Tibial nerve (tissue), 4 donors: Measurements from ENCODE around the gene KSR2. TPM values are rescaled to one million over a fixed set of nuclear protein-coding genes. Genes with fewer than 3 reads are reported as not detected.
"Not testable (repeated sequence)": the region's sequence is repeated elsewhere in the genome, so short reads cannot be mapped to it uniquely, and the experiment has no call there.

Source experiments
- DNase-seq, 2 donors: peaks; one replicate each; pipeline ENCODE4 v3.0.0-alpha.2; 2019; ENCODE audit warnings: low spot score in 2 of 2
- H3K27ac ChIP-seq, 4 donors: fragments of 200-600 bp; sonication (generic) in 3 of 4; one replicate each; pipeline ENCODE4 v1.5.1; 2017 to 2019; ENCODE audit warnings: mild to moderate bottlenecking in 1 of 4
- H3K27me3 ChIP-seq, 2 donors: fragments of 200-600 bp; sonication (generic) in 1 of 2; one replicate each; pipeline versions ENCODE4 v1.5.1 to v1.6.0; 2017 to 2019
- H3K36me3 ChIP-seq, 3 donors: fragments of 200-600 bp; sonication (generic); one replicate each; pipeline ENCODE4 v1.5.1; 2018 to 2019
- H3K4me1 ChIP-seq, 4 donors: fragments of 200-600 bp; sonication (generic) in 3 of 4; one replicate each; pipeline ENCODE4 v1.5.1; 2017 to 2019
- H3K4me3 ChIP-seq, 4 donors: fragments of 200-600 bp; sonication (generic) in 3 of 4; one replicate each; pipeline ENCODE4 v1.5.1; 2017 to 2019; ENCODE audit warnings: mild to moderate bottlenecking in 1 of 4, moderate library complexity in 1 of 4
- H3K9me3 ChIP-seq, 4 donors: fragments of 200-600 bp; sonication (generic) in 3 of 4; one replicate each; pipeline ENCODE4 v1.5.1; 2017 to 2019
- EP300 ChIP-seq, 2 donors: sonication (generic); formaldehyde crosslinking; IDR thresholded peaks; one replicate each; pipeline ENCODE4 v1.6.1; 2017; ENCODE audit warnings: antibody characterized with exemption in 2 of 2, mild to moderate bottlenecking in 1 of 2
- POLR2A ChIP-seq, 2 donors: fragments of 450-650 bp; IDR thresholded peaks; one replicate each; pipeline ENCODE4 v1.6.1; 2017; ENCODE audit warnings: antibody characterized with exemption in 2 of 2, mild to moderate bottlenecking in 2 of 2, moderate library complexity in 2 of 2
- WGBS, 2 donors: methylation state at CpG; one replicate each; pipeline ENCODE4 v1.1.5; 2018; 5-methylcytosine and 5-hydroxymethylcytosine counted together
- total RNA-seq, 4 donors: library from RNA; depleted of rRNA; stranded (reverse); fragments of >200 nt; gene quantifications; one replicate each; pipeline ENCODE4 v1.1.0, GENCODE V29; 2016
- TF ChIP-seq, protein P1 (sequence below), 5 experiments: fragments of 200-600 bp in 3 of 5; fragments of 450-650 bp in 2 of 5; sonication (generic) in 3 of 5; IDR thresholded peaks; one replicate each; pipeline ENCODE4 v1.5.1; 2016 to 2019; ENCODE audit warnings: antibody characterized with exemption in 5 of 5, mild to moderate bottlenecking in 3 of 5, moderate library complexity in 2 of 5

KSR2 gene
- total RNA-seq, 4 donors from 2014 or later, result under 0.01 TPM; not detected in 3

DNA sequence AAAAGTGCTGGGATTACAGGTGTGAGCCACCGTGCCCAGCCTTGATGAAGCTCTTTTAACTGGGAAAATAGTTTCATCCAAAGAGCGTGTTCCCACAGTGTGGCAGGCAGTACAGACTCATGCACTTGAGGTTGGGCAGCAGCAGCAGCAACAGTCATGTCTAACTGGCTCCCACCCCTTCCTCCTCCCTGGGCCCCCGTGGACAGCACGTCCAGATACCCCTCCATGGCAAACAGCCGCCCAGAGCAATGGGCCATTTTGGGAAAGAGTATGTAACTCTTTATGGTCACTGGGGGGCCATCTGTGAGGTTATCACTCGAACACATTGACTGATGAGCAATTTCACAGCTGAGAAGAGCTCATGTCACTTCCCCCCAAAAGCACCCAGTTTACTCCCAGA lies 328.3 kb downstream of the KSR2 start:
- H3K9me3 ChIP-seq, result peaks cover 0 to 6% (median 0%) of the 10 kb centered on the region in 4 donors

DNA sequence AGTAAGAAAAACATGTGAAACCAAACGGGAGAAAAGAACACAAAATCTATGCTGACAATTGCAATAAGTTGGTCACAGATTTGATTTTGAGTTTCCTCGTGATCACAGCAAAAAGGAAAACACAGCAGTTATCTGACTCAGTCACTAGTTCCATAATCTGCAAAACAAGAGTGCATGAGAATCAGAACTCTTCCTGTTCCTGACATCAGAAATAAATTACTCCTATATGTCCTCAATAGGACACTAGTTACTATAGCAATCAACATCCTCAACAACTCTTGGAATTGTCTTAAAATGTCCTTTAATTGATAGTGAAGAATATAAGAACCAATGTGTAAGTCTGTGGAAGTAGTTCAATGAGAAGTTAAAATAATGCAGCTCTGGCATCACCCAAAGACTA lies 339.3 kb downstream of the KSR2 start:
- DNase-seq, result no peak
- H3K9me3 ChIP-seq, result peaks cover 0 to 5% (median 0%) of the 10 kb centered on the region in 4 donors
- TF ChIP-seq POLR2A (IDR thresholded peaks at IDR 0.05) (no peak), EP300 (IDR thresholded peaks at IDR 0.05) (no peak)
- TF ChIP-seq, protein P1, sequence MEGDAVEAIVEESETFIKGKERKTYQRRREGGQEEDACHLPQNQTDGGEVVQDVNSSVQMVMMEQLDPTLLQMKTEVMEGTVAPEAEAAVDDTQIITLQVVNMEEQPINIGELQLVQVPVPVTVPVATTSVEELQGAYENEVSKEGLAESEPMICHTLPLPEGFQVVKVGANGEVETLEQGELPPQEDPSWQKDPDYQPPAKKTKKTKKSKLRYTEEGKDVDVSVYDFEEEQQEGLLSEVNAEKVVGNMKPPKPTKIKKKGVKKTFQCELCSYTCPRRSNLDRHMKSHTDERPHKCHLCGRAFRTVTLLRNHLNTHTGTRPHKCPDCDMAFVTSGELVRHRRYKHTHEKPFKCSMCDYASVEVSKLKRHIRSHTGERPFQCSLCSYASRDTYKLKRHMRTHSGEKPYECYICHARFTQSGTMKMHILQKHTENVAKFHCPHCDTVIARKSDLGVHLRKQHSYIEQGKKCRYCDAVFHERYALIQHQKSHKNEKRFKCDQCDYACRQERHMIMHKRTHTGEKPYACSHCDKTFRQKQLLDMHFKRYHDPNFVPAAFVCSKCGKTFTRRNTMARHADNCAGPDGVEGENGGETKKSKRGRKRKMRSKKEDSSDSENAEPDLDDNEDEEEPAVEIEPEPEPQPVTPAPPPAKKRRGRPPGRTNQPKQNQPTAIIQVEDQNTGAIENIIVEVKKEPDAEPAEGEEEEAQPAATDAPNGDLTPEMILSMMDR (IDR thresholded peaks at IDR 0.05), result no peak
- H3K27ac ChIP-seq, result no peak overlapping the region
- H3K27me3 ChIP-seq, result no peaks in the 10 kb centered on the region
- WGBS, 2 donors, result 45 to 74% methylated on average over 2 of the region's 2 CpGs
- H3K4me3 ChIP-seq, result no peak overlapping the region
- no peaks in the 10 kb centered on the region for H3K4me1 ChIP-seq
- no peaks in the 10 kb centered on the region for H3K36me3 ChIP-seq

More for the DNA sequence above, 328.3 kb downstream of the KSR2 start:
- TF ChIP-seq POLR2A (IDR thresholded peaks at IDR 0.05) (no peak), EP300 (IDR thresholded peaks at IDR 0.05) (no peak)
- TF ChIP-seq, protein P1 (IDR thresholded peaks at IDR 0.05), result no peak
- no peak for DNase-seq
- WGBS, 2 donors, result 57 to 63% methylated on average over 5 to 6 of the region's 6 CpGs
- Histone ChIP-seq H3K36me3 (no peaks in the 10 kb centered on the region), H3K27ac (no peak overlapping the region), H3K4me1 (no peaks in the 10 kb centered on the region), H3K4me3 (no peak overlapping the region), H3K27me3 (no peaks in the 10 kb centered on the region)

DNA sequence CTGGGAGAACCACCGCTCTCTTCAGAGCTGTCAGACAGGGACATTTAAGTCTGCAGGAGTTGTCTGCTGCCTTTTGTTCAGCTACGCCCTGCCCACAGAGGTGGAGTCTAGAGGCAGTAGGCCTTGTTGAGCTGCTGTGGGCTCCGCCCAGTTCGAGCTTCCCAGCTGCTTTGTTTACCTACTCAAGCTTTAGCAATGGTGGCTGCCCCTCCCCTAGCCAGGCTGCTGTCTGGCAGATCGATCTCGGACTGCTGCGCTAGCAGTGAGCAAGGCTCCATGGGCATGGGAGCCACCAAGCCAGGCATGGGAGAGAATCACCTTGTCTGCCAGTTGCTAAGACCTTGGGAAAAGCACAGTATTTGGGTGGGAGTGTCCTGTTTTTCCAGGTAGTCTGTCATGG lies 340.1 kb downstream of the KSR2 start:
- H3K27ac ChIP-seq, H3K9me3 ChIP-seq, H3K4me1 ChIP-seq, DNase-seq, H3K36me3 ChIP-seq, H3K4me3 ChIP-seq, H3K27me3 ChIP-seq: not testable (repeated sequence)
- 64 to 66% methylated on average over 6 of the region's 7 CpGs for WGBS, 2 donors

DNA sequence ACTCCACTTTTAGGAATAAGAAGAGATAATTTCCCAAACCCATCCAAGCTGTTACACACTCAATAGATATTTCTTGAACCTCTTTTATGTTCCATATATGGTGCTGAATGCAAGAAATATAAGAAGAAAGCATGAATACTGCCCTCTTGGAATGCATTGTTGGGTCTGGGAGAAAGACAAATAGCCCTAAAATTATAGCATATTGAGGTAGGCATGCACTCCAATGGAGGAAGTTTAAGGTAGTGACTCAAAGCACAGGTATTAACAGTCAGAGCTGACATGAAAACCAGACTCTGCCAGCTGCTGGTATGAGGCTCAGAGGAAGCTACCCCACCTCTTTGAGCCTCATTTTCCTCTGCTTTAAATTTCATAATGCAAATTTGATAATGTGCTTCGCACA lies 346.0 kb downstream of the KSR2 start:
- TF ChIP-seq, protein P1 (IDR thresholded peaks at IDR 0.05), result no peak
- TF ChIP-seq POLR2A (IDR thresholded peaks at IDR 0.05), result no peak
- TF ChIP-seq EP300 (IDR thresholded peaks at IDR 0.05), result no peak
- H3K27me3 ChIP-seq, result no peaks in the 10 kb centered on the region
- no peaks in the 10 kb centered on the region for H3K36me3 ChIP-seq
- H3K9me3 ChIP-seq, result peaks cover 0 to 9% (median 0%) of the 10 kb centered on the region in 4 donors
- H3K4me3 ChIP-seq, result no peak overlapping the region
- no peaks in the 10 kb centered on the region for H3K4me1 ChIP-seq
- WGBS, 2 donors, result 96 to 100% methylated on average over 1 of the region's 1 CpG
- no peak overlapping the region for H3K27ac ChIP-seq
- DNase-seq, result no peak

DNA sequence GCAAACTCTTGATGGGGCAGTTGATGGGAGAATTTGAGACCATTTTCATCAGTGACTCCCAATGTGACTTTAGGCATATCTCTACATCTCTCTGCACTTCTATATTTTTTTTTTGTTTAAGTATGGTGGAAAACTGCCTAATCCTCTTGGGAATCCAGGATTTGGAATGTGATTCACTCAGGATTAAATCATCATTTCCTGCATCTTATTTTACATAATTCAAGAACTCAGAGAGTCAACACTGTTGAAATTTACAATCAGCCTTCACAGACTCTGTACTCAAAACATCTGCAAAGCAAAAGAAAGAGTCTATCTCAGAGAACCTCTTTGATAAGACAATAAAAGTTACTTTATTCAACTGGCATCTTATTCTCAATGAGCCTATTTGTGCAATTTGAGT lies 346.7 kb downstream of the KSR2 start:
- Histone ChIP-seq H3K36me3 (no peaks in the 10 kb centered on the region), H3K4me1 (no peaks in the 10 kb centered on the region), H3K27ac (no peak overlapping the region), H3K4me3 (no peak overlapping the region), H3K27me3 (no peaks in the 10 kb centered on the region), H3K9me3 (peaks cover 0 to 9% (median 0%) of the 10 kb centered on the region in 4 donors)
- TF ChIP-seq EP300 (IDR thresholded peaks at IDR 0.05) (no peak), POLR2A (IDR thresholded peaks at IDR 0.05) (no peak)
- TF ChIP-seq, protein P1 (IDR thresholded peaks at IDR 0.05), result no peak
- no peak for DNase-seq

DNA sequence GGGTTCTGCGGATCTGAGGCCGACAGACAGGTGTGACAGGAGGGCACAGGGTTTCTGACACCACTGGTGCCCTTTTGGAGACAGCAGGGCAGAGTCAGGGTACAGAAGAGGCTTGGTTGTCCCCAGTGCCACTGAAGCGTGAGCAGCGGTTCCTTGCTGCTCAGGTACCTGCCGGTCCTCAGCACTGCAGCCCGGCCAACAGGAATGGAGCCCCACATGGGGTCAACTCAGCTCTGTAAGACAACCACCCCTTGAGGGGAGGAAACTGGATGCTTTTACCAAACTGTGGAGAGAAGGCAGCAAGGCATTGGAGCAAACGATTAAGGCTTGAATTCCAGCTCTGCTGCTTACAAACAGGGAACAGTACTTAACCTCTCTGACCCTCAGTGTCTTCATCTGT lies 361.0 kb downstream of the KSR2 start:
- H3K27ac ChIP-seq, result no peak overlapping the region
- no peak overlapping the region for H3K4me3 ChIP-seq
- 54 to 64% methylated on average over 7 of the region's 7 CpGs for WGBS, 2 donors
- H3K36me3 ChIP-seq, result no peaks in the 10 kb centered on the region
- H3K27me3 ChIP-seq, result no peaks in the 10 kb centered on the region
- no peaks in the 10 kb centered on the region for H3K9me3 ChIP-seq
- DNase-seq, result no peak
- H3K4me1 ChIP-seq, result peaks cover 0 to 4% (median 0%) of the 10 kb centered on the region in 4 donors
- no peak for TF ChIP-seq EP300 (IDR thresholded peaks at IDR 0.05)
